Heart right ventricle (tissue), 16 donors: ENCODE results near the gene ZCCHC14. TPM values are rescaled to one million over a fixed set of nuclear protein-coding genes. Genes with fewer than 3 reads are reported as not detected.

ENCODE experiments used
- ATAC-seq, 8 donors: fragments of 200-7000 bp; cut with Tn5 transposase; one replicate each; pipeline ENCODE4 v1.9.1; 2020; ENCODE audit warnings: mild to moderate bottlenecking in 8 of 8, moderate library complexity in 8 of 8, moderate number of reproducible peaks in 1 of 8
- DNase-seq, 2 donors: peaks; one replicate each; pipeline ENCODE4 v3.0.0-alpha.2; 2020
- H3K27ac ChIP-seq, 10 donors: fragments of 200-600 bp; sonication (generic) in 2 of 10; one replicate each; pipeline versions ENCODE4 v1.5.0 to v1.8.0; 2020 to 2022; ENCODE audit warnings: mild to moderate bottlenecking in 3 of 10
- H3K27me3 ChIP-seq, 7 donors: fragments of 200-600 bp; one replicate each; pipeline ENCODE4 v1.8.0; 2021 to 2022; ENCODE audit warnings: mild to moderate bottlenecking in 2 of 7
- H3K36me3 ChIP-seq, 9 donors: fragments of 200-600 bp; sonication (generic) in 1 of 9; one replicate each; pipeline versions ENCODE4 v1.5.0 to v1.8.0; 2020 to 2022; ENCODE audit warnings: mild to moderate bottlenecking in 2 of 9
- H3K4me1 ChIP-seq, 9 donors: fragments of 200-600 bp; sonication (generic) in 1 of 9; one replicate each; pipeline versions ENCODE4 v1.5.0 to v1.8.0; 2020 to 2022; ENCODE audit warnings: mild to moderate bottlenecking in 4 of 9
- H3K4me3 ChIP-seq, 10 donors: fragments of 200-600 bp; sonication (generic) in 2 of 10; one replicate each; pipeline versions ENCODE4 v1.5.0 to v1.8.0; 2020 to 2022; ENCODE audit warnings: mild to moderate bottlenecking in 7 of 10, moderate library complexity in 2 of 10
- H3K9me3 ChIP-seq, 11 donors: fragments of 200-600 bp in 10 of 11; sonication (generic) in 2 of 11; one replicate each; pipeline versions ENCODE4 v1.5.0 to v1.8.0; 2013 to 2022; ENCODE audit warnings: mild to moderate bottlenecking in 2 of 11, control low read depth in 1 of 11, moderate library complexity in 1 of 11
- CTCF ChIP-seq, 9 donors: fragments of 200-600 bp; sonication (generic) in 2 of 9; IDR thresholded peaks; one replicate each; pipeline versions ENCODE4 v1.5.0 to v1.8.0; 2021 to 2022; ENCODE audit warnings: antibody characterized with exemption in 9 of 9, mild to moderate bottlenecking in 5 of 9, moderate library complexity in 1 of 9
- WGBS, 2 donors: extraction: QIAGEN DNeasy Blood & Tissue Kit; methylation state at CpG; one replicate each; pipeline ENCODE4 v1.1.7; 2013; ENCODE audit warnings: inconsistent platforms in 1 of 2; 5-methylcytosine and 5-hydroxymethylcytosine counted together
- intact Hi-C, 10 donors: fragments of 100-400 bp; cut with DNase I; formaldehyde crosslinking; loops; one replicate each; pipeline versions ENCODE4 v1.11.1 to v1.14.2; 2022
- polyA plus RNA-seq, 2 donors: library from polyadenylated mRNA; stranded (reverse); fragments of 200-250 nt; gene quantifications; one replicate each; pipeline ENCODE4 v1.2.3, GENCODE V29; 2013
- total RNA-seq, 10 donors: library from RNA; stranded (reverse); fragmentation: NEBNext Ultra II Directional in 3 of 10; extraction: Animal tissue kit (Norgen Biotek cat#: 25700) in 3 of 10; gene quantifications; one replicate each; pipeline versions ENCODE4 v1.2.1 to v1.2.4, GENCODE V29; 2021 to 2023
- donor health status: Arrhythmogenic right ventricular cardiomyopathy.
- donor health status: ischemic (EF 13 %, LVEDD 7.1; RV severe dilation, severe dysfunction).
- donor health status: healthy with polysubstance abuse.
- donor health status: DM: no; HTN: yes; CAD: no.
- donor health status: DM: no; HTN: no; CAD: no.
- donor health status: ischemic (EF 25% LVEDD 6.9; RV normal size, moderate dysfunction).
- donor health status: ischemic (EF 25% LVEDD 5.7; RV mildly dilated, moderate dysfunction).
- donor health status: healthy.
- donor health status: DM: yes; HTN: yes; CAD: no.
- donor health status: Ischemic cardiomyopathy.
- donor health status: ischemic (EF 35%, LVEDD 5.7; RV mildly dilated, moderate dysfunction).
- donor health status: nonischemic (EF 11% LVEDD 7.7; RV severe dilation, severe dysfunction).
- donor health status: DM: yes; HTN: yes; CAD: no.
- donor health status: PGD.
- donor health status: ischemic (EF 29% LVEDD 5.4; RV normal size, mild dysfunction).
- donor health status: nonischemic (EF 23%, LVEDD 6.1; RV moderate dilation, normal function).

Gene ZCCHC14
- total and polyA plus RNA-seq, 12 donors = 4.5 to 19.3 (median 15.7) TPM

DNA sequence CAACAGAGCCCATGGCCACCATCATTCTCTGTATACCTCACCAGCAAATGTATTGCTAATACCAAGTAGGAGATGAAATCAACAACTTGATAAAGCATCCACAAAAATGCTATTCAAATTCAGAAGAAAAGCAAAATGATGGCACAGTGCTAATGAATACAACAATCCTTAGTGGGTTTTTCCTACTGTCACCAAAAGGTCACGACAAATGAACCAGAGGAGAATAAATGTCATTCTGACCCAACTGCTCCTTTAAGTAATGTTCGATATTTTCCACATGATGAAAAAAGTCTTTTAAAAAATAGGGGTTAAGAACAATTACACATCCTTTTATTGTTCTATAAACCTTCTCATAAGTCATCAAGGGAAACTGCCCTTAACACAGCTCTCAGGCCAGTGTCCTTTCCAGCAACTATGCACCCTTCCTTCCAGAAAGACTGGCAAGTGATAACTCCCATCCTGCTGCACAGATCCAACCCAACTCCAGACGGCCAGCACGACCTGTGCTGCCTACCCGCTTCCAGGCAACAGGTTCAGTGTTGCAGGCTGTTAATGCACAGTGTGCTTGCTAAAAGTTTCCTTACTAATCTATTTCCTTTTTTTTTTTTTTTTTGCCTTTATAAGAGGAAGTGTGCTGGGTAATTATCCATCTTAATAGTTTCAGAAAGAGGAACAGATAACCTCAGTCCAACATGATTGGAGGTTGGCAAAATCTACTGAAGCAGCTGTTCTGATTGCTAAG lies 124.6 kb downstream of the ZCCHC14 start:
- no peak for DNase-seq
- H3K27me3 ChIP-seq = peaks cover 0 to 70% (median 0%) of the 10 kb centered on the region in 7 donors

GRCh38 chr16:87367529-87367928 lies 125.3 kb downstream of the ZCCHC14 start:
- no peaks in the 10 kb centered on the region for H3K9me3 ChIP-seq
- intact Hi-C loops = loop anchor here in 1 of 10 donors (5.0 kb wide), 1 partner anchor 40 kb away; no protein-coding TSS in a partner anchor
- H3K4me3 ChIP-seq = no peak overlapping the region
- WGBS, 2 donors = 89 to 91% methylated on average over 9 of the region's 9 CpGs
- H3K27me3 ChIP-seq = peaks cover 0 to 72% (median 0%) of the 10 kb centered on the region in 7 donors
- H3K27ac ChIP-seq = peak overlapping the region in 5 of 10 donors; percentile 36 to 56 (median 46)
- no peak for DNase-seq
- H3K4me1 ChIP-seq = peaks cover 21 to 83% (median 72%) of the 10 kb centered on the region in 9 donors
- H3K36me3 ChIP-seq = peaks cover 0 to 23% (median 0%) of the 10 kb centered on the region in 9 donors
- ATAC-seq = no peak
- no peak for TF ChIP-seq CTCF (IDR thresholded peaks at IDR 0.05)

More for the DNA sequence above, 124.6 kb downstream of the ZCCHC14 start:
- peak overlapping the region in 8 of 10 donors; percentile 4 to 56 (median 43) for H3K27ac ChIP-seq
- H3K4me1 ChIP-seq = peaks cover 18 to 82% (median 68%) of the 10 kb centered on the region in 9 donors
- TF ChIP-seq CTCF (IDR thresholded peaks at IDR 0.05) = no peak
- H3K36me3 ChIP-seq = peaks cover 0 to 20% (median 0%) of the 10 kb centered on the region in 9 donors
- no peak overlapping the region for H3K4me3 ChIP-seq
- 37 to 40% methylated on average over 5 of the region's 5 CpGs for WGBS, 2 donors
- H3K9me3 ChIP-seq = no peaks in the 10 kb centered on the region
- intact Hi-C loops = loop anchor here in 1 of 10 donors (5.0 kb wide), 1 partner anchor 41 kb away; no protein-coding TSS in a partner anchor
- ATAC-seq = peak in 3 of 8 donors; percentile 31 to 61 (median 46)

GRCh38 chr16:87366930-87367329 lies 125.9 kb downstream of the ZCCHC14 start:
- 91 to 93% methylated on average over 1 of the region's 1 CpG for WGBS, 2 donors
- no peaks in the 10 kb centered on the region for H3K9me3 ChIP-seq
- peaks cover 21 to 79% (median 68%) of the 10 kb centered on the region in 9 donors for H3K4me1 ChIP-seq
- DNase-seq (no peak), ATAC-seq (no peak)
- peaks cover 0 to 71% (median 0%) of the 10 kb centered on the region in 7 donors for H3K27me3 ChIP-seq
- no peak for TF ChIP-seq CTCF (IDR thresholded peaks at IDR 0.05)
- H3K4me3 ChIP-seq = no peak overlapping the region
- H3K27ac ChIP-seq = no peak overlapping the region
- H3K36me3 ChIP-seq = peaks cover 0 to 28% (median 1%) of the 10 kb centered on the region in 9 donors
- intact Hi-C loops = loop anchor here in 1 of 10 donors (5.0 kb wide), 1 partner anchor 40 kb away; no protein-coding TSS in a partner anchor

GRCh38 chr16:87366288-87366687 lies 126.5 kb downstream of the ZCCHC14 start:
- ATAC-seq (no peak), DNase-seq (no peak)
- Histone ChIP-seq H3K9me3 (no peaks in the 10 kb centered on the region), H3K27ac (no peak overlapping the region), H3K4me1 (peaks cover 20 to 73% (median 62%) of the 10 kb centered on the region in 9 donors), H3K36me3 (peaks cover 0 to 34% (median 5%) of the 10 kb centered on the region in 9 donors), H3K4me3 (no peak overlapping the region), H3K27me3 (peaks cover 0 to 69% (median 0%) of the 10 kb centered on the region in 7 donors)
- WGBS, 2 donors = 78 to 79% methylated on average over 4 of the region's 4 CpGs
- intact Hi-C loops = loop anchor here in 1 of 10 donors (5.0 kb wide), 1 partner anchor 39 kb away; no protein-coding TSS in a partner anchor
- TF ChIP-seq CTCF (IDR thresholded peaks at IDR 0.05) = no peak
